Tibial nerve (tissue), 4 donors: Measurements from ENCODE around the gene ERFE. TPM values are rescaled to one million over a fixed set of nuclear protein-coding genes. Genes with fewer than 3 reads are reported as not detected.

Experiments used
- DNase-seq, 2 donors: peaks; one replicate each; pipeline ENCODE4 v3.0.0-alpha.2; 2019; ENCODE audit warnings: low spot score in 2 of 2
- H3K27ac ChIP-seq, 4 donors: fragments of 200-600 bp; sonication (generic) in 3 of 4; one replicate each; pipeline ENCODE4 v1.5.1; 2017 to 2019; ENCODE audit warnings: mild to moderate bottlenecking in 1 of 4
- H3K27me3 ChIP-seq, 2 donors: fragments of 200-600 bp; sonication (generic) in 1 of 2; one replicate each; pipeline versions ENCODE4 v1.5.1 to v1.6.0; 2017 to 2019
- H3K36me3 ChIP-seq, 3 donors: fragments of 200-600 bp; sonication (generic); one replicate each; pipeline ENCODE4 v1.5.1; 2018 to 2019
- H3K4me1 ChIP-seq, 4 donors: fragments of 200-600 bp; sonication (generic) in 3 of 4; one replicate each; pipeline ENCODE4 v1.5.1; 2017 to 2019
- H3K4me3 ChIP-seq, 4 donors: fragments of 200-600 bp; sonication (generic) in 3 of 4; one replicate each; pipeline ENCODE4 v1.5.1; 2017 to 2019; ENCODE audit warnings: mild to moderate bottlenecking in 1 of 4, moderate library complexity in 1 of 4
- H3K9me3 ChIP-seq, 4 donors: fragments of 200-600 bp; sonication (generic) in 3 of 4; one replicate each; pipeline ENCODE4 v1.5.1; 2017 to 2019
- CTCF ChIP-seq, 5 experiments: fragments of 200-600 bp in 3 of 5; fragments of 450-650 bp in 2 of 5; sonication (generic) in 3 of 5; IDR thresholded peaks; one replicate each; pipeline ENCODE4 v1.5.1; 2016 to 2019; ENCODE audit warnings: antibody characterized with exemption in 5 of 5, mild to moderate bottlenecking in 3 of 5, moderate library complexity in 2 of 5
- EP300 ChIP-seq, 2 donors: sonication (generic); formaldehyde crosslinking; IDR thresholded peaks; one replicate each; pipeline ENCODE4 v1.6.1; 2017; ENCODE audit warnings: antibody characterized with exemption in 2 of 2, mild to moderate bottlenecking in 1 of 2
- POLR2A ChIP-seq, 2 donors: fragments of 450-650 bp; IDR thresholded peaks; one replicate each; pipeline ENCODE4 v1.6.1; 2017; ENCODE audit warnings: antibody characterized with exemption in 2 of 2, mild to moderate bottlenecking in 2 of 2, moderate library complexity in 2 of 2
- WGBS, 2 donors: methylation state at CpG; one replicate each; pipeline ENCODE4 v1.1.5; 2018; 5-methylcytosine and 5-hydroxymethylcytosine counted together
- total RNA-seq, 4 donors: library from RNA; depleted of rRNA; stranded (reverse); fragments of >200 nt; gene quantifications; one replicate each; pipeline ENCODE4 v1.1.0, GENCODE V29; 2016

The ERFE gene
- total RNA-seq, 4 donors from 2014 or later = not detected

DNA sequence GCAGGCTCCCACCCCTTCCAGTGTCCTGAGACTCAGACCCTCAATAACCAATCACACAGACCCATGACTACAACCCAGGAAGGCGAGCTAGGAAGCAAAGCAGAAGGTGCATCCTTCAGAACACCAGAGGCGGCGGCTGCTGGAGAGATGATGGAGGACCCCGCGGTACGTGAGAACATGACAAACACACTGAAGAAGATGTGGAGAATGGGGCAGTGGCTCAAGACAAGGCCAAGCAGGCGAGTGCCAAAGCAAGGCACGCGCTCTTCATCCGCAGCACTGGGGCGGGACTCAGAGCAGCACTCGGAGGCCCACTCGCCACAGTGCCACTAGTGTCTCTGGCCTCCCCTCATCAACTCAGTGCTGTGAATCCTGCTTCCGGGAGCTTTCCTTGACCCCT is 13.7 kb downstream of the ERFE start:
- H3K27ac ChIP-seq = no peak overlapping the region
- no peaks in the 10 kb centered on the region for H3K9me3 ChIP-seq
- no peak for TF ChIP-seq CTCF (IDR thresholded peaks at IDR 0.05)
- TF ChIP-seq EP300 (IDR thresholded peaks at IDR 0.05) = no peak
- no peak for TF ChIP-seq POLR2A (IDR thresholded peaks at IDR 0.05)
- no peak overlapping the region for H3K4me3 ChIP-seq
- H3K4me1 ChIP-seq = peaks cover 0 to 21% (median 11%) of the 10 kb centered on the region in 4 donors
- DNase-seq = no peak
- H3K27me3 ChIP-seq = no peaks in the 10 kb centered on the region
- H3K36me3 ChIP-seq = peaks cover 3 to 99% (median 21%) of the 10 kb centered on the region in 3 donors
- 91 to 95% methylated on average over 13 to 14 of the region's 14 CpGs for WGBS, 2 donors

DNA sequence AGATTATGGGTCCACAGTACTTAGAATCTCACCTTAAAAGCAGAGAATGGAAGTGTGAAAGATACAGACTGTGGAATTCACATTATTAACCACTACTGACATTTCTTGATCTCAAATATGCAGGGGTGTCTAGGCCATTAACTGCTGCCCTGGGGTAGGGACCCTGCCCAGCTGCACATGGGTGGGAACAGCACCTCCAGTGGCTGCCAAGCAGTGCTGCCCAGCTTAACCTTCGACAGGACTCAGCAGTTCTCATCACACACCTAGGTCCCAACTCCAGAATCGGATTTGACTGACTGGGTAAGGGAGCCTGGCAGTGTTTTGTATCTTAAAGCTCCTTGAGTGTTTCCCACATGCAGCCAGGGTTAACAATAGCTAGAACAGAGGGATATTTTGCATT is 14.9 kb downstream of the ERFE start:
- Histone ChIP-seq H3K36me3 (peaks cover 9 to 99% (median 27%) of the 10 kb centered on the region in 3 donors), H3K9me3 (no peaks in the 10 kb centered on the region), H3K27ac (no peak overlapping the region), H3K4me3 (no peak overlapping the region), H3K27me3 (no peaks in the 10 kb centered on the region), H3K4me1 (peaks cover 0 to 21% (median 11%) of the 10 kb centered on the region in 4 donors)
- no peak for TF ChIP-seq EP300 (IDR thresholded peaks at IDR 0.05)
- no peak for TF ChIP-seq CTCF (IDR thresholded peaks at IDR 0.05)
- TF ChIP-seq POLR2A (IDR thresholded peaks at IDR 0.05) = no peak
- 76 to 89% methylated on average over 2 of the region's 2 CpGs for WGBS, 2 donors
- DNase-seq = no peak

GRCh38 chr2:238174291-238174690 is 15.5 kb downstream of the ERFE start:
- Histone ChIP-seq H3K9me3 (no peaks in the 10 kb centered on the region), H3K27me3 (no peaks in the 10 kb centered on the region), H3K27ac (no peak overlapping the region), H3K4me3 (no peak overlapping the region), H3K36me3 (peaks cover 9 to 99% (median 28%) of the 10 kb centered on the region in 3 donors), H3K4me1 (peaks cover 0 to 16% (median 11%) of the 10 kb centered on the region in 4 donors)
- TF ChIP-seq EP300 (IDR thresholded peaks at IDR 0.05) (no peak), POLR2A (IDR thresholded peaks at IDR 0.05) (no peak), CTCF (IDR thresholded peaks at IDR 0.05) (no peak)
- 94 to 97% methylated on average over 8 of the region's 8 CpGs for WGBS, 2 donors
- DNase-seq = no peak

- no peak for DNase-seq
- TF ChIP-seq CTCF (IDR thresholded peaks at IDR 0.05) (no peak), EP300 (IDR thresholded peaks at IDR 0.05) (no peak), POLR2A (IDR thresholded peaks at IDR 0.05) (no peak)
- no peak overlapping the region for H3K4me3 ChIP-seq
- 80 to 83% methylated on average over 3 of the region's 3 CpGs for WGBS, 2 donors
- H3K9me3 ChIP-seq = no peaks in the 10 kb centered on the region
- H3K36me3 ChIP-seq = peaks cover 12 to 100% (median 32%) of the 10 kb centered on the region in 3 donors
- H3K27ac ChIP-seq = no peak overlapping the region
- no peaks in the 10 kb centered on the region for H3K27me3 ChIP-seq
- H3K4me1 ChIP-seq = peaks cover 0 to 12% (median 10%) of the 10 kb centered on the region in 4 donors
Measured at GRCh38 chr2:238174701-238175100, 15.9 kb downstream of the ERFE start.

GRCh38 chr2:238176613-238177012 is 17.8 kb downstream of the ERFE start:
- no peaks in the 10 kb centered on the region for H3K27me3 ChIP-seq
- peaks cover 17 to 100% (median 43%) of the 10 kb centered on the region in 3 donors for H3K36me3 ChIP-seq
- no peak for DNase-seq
- no peak overlapping the region for H3K27ac ChIP-seq
- no peaks in the 10 kb centered on the region for H3K9me3 ChIP-seq
- H3K4me3 ChIP-seq = no peak overlapping the region
- H3K4me1 ChIP-seq = peaks cover 0 to 2% (median 0%) of the 10 kb centered on the region in 4 donors
- TF ChIP-seq POLR2A (IDR thresholded peaks at IDR 0.05) (no peak), EP300 (IDR thresholded peaks at IDR 0.05) (no peak), CTCF (IDR thresholded peaks at IDR 0.05) (no peak)
